SK-N-MC (cell line): ENCODE data around the gene TFR2.

Experiments
- EZH2 ChIP-seq: fragments of 200-600 bp; sonication (generic); IDR thresholded peaks from one replicate; pipeline ENCODE4 v1.6.1; 2017; ENCODE audit warnings: antibody characterized with exemption
- FOXP2 ChIP-seq: optimal IDR thresholded peaks from 2 replicates; pipeline ENCODE3; 2011; ENCODE audit warnings: mild to moderate bottlenecking, moderate library complexity; ENCODE audit not compliant: insufficient read depth; ENCODE audit errors: extremely low read length, control extremely low read depth
- POLR2AphosphoS5 ChIP-seq: IDR thresholded peaks from 2 replicates; pipeline ENCODE4 v1.6.1; 2012; ENCODE audit warnings: mild to moderate bottlenecking, low read depth, low read length, borderline replicate concordance

DNA sequence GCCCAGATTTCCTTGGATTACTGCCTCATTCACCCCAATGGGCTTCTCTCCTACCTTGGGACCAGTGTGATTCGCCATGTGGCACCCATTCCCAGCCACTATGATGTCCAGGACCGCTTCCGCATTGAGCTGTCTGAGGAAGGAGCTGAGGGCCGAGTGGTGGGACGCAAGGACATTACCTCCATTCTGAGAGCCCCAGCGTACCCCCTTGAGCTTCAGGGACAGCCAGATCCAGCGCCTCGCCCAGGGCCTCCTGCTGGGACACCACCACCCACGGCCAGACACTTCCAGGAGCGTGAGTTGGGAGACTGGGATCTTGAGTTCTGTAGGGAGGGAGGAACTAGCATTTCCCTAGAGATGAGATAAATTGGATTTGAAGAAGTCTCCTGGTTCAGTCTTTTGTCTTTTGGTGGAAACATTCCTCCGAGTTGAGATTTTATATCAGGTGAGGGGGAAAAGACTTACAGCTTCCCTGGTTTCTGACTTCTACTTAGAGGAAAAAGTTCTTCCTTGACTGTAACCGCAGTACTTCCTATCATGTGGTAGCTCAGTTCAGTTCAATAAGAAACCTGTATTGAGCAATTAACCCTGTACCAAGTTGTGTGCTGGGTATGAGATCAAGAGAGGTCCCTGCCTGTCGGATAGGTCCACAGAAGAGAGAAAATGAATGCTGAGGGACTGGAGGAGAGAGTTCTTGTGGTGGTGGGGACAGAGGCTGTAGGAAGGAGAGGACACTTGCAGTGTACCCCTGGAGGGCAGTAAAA lies 27.8 kb downstream of the TFR2 start:
- TF ChIP-seq POLR2AphosphoS5 (no peak), EZH2 (no peak), FOXP2 (no peak)
